Suprapubic skin (tissue), 4 donors: ENCODE measurements around the gene OR56A3.

Experiments
- EP300 ChIP-seq: sonication (generic); formaldehyde crosslinking; IDR thresholded peaks from one replicate; pipeline ENCODE4 v1.6.1; 2017; ENCODE audit warnings: antibody characterized with exemption
- POLR2A ChIP-seq, 2 donors: fragments of 450-650 bp; IDR thresholded peaks; one replicate each; pipeline ENCODE4 v1.6.1; 2017; ENCODE audit warnings: antibody characterized with exemption in 2 of 2, mild to moderate bottlenecking in 2 of 2, moderate library complexity in 2 of 2
- POLR2AphosphoS5 ChIP-seq, 3 donors: sonication (generic); formaldehyde crosslinking; IDR thresholded peaks; one replicate each; pipeline ENCODE4 v1.6.1; 2017; ENCODE audit warnings: antibody characterized with exemption in 3 of 3
- TF ChIP-seq, protein P1 (sequence below), 2 donors: fragments of 200-600 bp in 1 of 2; fragments of 450-650 bp in 1 of 2; sonication (generic) in 1 of 2; IDR thresholded peaks; one replicate each; pipeline ENCODE4 v1.5.1; 2016 to 2019; ENCODE audit warnings: antibody characterized with exemption in 2 of 2, mild to moderate bottlenecking in 1 of 2, moderate library complexity in 1 of 2

DNA sequence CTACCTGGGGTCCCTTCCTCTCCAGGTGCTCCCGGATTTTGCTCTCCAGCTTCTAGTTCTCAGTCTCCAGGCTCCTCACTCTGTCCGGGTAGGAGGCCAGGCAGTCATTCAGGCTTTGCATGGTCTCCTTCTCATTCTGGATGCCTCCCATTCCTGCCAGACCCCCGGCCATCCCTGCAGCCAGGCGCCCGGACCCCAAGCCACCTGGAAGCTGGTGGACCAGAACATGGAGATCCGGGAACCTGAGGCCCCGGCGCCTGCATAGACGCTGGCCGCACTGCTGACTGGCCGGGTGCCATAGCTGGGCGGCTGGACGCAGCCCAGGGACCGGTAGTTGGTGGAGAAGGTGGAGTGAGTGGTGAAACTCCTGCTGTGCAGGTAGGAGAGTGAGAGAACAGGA is 52.7 kb downstream of the OR56A3 start:
- TF ChIP-seq POLR2A (IDR thresholded peaks at IDR 0.05) = no peak
- TF ChIP-seq, protein P1, sequence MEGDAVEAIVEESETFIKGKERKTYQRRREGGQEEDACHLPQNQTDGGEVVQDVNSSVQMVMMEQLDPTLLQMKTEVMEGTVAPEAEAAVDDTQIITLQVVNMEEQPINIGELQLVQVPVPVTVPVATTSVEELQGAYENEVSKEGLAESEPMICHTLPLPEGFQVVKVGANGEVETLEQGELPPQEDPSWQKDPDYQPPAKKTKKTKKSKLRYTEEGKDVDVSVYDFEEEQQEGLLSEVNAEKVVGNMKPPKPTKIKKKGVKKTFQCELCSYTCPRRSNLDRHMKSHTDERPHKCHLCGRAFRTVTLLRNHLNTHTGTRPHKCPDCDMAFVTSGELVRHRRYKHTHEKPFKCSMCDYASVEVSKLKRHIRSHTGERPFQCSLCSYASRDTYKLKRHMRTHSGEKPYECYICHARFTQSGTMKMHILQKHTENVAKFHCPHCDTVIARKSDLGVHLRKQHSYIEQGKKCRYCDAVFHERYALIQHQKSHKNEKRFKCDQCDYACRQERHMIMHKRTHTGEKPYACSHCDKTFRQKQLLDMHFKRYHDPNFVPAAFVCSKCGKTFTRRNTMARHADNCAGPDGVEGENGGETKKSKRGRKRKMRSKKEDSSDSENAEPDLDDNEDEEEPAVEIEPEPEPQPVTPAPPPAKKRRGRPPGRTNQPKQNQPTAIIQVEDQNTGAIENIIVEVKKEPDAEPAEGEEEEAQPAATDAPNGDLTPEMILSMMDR (IDR thresholded peaks at IDR 0.05) = no peak
- no peak for TF ChIP-seq POLR2AphosphoS5 (IDR thresholded peaks at IDR 0.05)
- TF ChIP-seq EP300 = no peak
